Measurements from ENCODE around the gene KRT12. TPM values are rescaled to one million over a fixed set of nuclear protein-coding genes. Genes with fewer than 3 reads are reported as not detected.
A peak's percentile ranks its signal among the peaks of the same experiment; 100 is the strongest.

The KRT12 gene
- total and polyA plus RNA-seq, 2 donors from 2014 or later, result not detected

DNA sequence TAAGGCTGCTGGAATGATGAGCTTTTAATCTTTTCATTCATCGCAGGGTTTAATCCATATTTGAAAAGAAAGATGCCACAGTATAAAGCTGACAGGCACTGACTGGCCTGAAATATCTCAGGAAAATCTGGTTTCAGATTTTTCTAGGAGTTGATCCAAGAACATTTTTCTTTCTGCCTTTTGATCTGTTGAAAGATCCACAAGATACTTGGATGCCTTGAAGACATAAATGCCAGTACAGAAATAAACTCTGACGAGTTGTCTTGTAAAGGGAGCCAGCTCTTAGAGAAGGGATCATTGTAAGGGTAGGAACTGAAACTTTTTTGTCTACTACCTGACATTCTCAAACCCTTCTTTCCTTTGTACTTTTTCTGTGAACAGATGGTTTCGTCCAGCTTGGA is 43.4 kb upstream of the KRT12 start:
- TF ChIP-seq, protein P1, sequence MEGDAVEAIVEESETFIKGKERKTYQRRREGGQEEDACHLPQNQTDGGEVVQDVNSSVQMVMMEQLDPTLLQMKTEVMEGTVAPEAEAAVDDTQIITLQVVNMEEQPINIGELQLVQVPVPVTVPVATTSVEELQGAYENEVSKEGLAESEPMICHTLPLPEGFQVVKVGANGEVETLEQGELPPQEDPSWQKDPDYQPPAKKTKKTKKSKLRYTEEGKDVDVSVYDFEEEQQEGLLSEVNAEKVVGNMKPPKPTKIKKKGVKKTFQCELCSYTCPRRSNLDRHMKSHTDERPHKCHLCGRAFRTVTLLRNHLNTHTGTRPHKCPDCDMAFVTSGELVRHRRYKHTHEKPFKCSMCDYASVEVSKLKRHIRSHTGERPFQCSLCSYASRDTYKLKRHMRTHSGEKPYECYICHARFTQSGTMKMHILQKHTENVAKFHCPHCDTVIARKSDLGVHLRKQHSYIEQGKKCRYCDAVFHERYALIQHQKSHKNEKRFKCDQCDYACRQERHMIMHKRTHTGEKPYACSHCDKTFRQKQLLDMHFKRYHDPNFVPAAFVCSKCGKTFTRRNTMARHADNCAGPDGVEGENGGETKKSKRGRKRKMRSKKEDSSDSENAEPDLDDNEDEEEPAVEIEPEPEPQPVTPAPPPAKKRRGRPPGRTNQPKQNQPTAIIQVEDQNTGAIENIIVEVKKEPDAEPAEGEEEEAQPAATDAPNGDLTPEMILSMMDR (IDR thresholded peaks at IDR 0.05; ENCODE audit: borderline replicate concordance, extremely low read depth, insufficient read depth), result no peak
- H3K36me3 ChIP-seq (ENCODE audit: control insufficient read depth in 2 of 3, insufficient read depth in 3 of 3, low read length in 3 of 3), result no peaks in the 10 kb centered on the region
- no peaks in the 10 kb centered on the region for H3K27me3 ChIP-seq (ENCODE audit: control insufficient read depth, insufficient read depth, low read length)
- H3K9me3 ChIP-seq (ENCODE audit: control insufficient read depth in 2 of 3, insufficient read depth in 1 of 3, low read length in 3 of 3), result no peaks in the 10 kb centered on the region
- DNase-seq, result no peak
- H3K27ac ChIP-seq (ENCODE audit: low read depth in 2 of 2, low read length in 2 of 2), result no peak overlapping the region
- no peaks in the 10 kb centered on the region for H3K4me1 ChIP-seq (ENCODE audit: control insufficient read depth in 2 of 3, insufficient read depth in 2 of 3, low read depth in 1 of 3, low read length in 3 of 3)
- no peak overlapping the region for H3K4me3 ChIP-seq (ENCODE audit: low read length in 3 of 3)
- no peak overlapping the region for H3K9ac ChIP-seq (ENCODE audit: low read length in 3 of 3)
- FAIRE-seq, result no peak
- intact Hi-C loops (cut with DNase I), result loop anchor here (10.0 kb wide), 1 partner anchor 414 kb away; no protein-coding TSS in a partner anchor

DNA sequence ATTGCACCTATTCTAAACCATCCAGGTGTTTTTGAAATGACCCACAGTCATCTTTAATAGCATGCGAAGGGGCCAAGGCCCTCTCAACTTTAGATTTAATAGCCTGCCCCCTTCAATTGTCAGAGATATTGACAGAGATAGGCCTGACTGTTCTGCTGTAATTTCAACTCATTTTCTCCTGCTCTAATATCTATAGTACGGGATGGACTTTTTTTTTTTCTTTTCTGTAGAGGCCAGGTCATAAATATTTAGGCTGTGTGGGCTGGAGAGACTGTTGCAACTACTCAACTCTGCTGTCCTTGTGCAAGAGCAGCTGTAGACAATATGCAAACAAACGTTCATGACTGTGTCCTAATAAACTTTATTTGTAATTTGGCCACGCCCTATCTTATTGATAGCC is 42.7 kb upstream of the KRT12 start:
- Histone ChIP-seq H3K4me1 (ENCODE audit: control insufficient read depth in 2 of 3, insufficient read depth in 2 of 3, low read depth in 1 of 3, low read length in 3 of 3) (no peaks in the 10 kb centered on the region), H3K9me3 (ENCODE audit: control insufficient read depth in 2 of 3, insufficient read depth in 1 of 3, low read length in 3 of 3) (no peaks in the 10 kb centered on the region), H3K9ac (ENCODE audit: low read length in 3 of 3) (no peak overlapping the region), H3K27me3 (ENCODE audit: control insufficient read depth, insufficient read depth, low read length) (no peaks in the 10 kb centered on the region), H3K36me3 (ENCODE audit: control insufficient read depth in 2 of 3, insufficient read depth in 3 of 3, low read length in 3 of 3) (no peaks in the 10 kb centered on the region), H3K27ac (ENCODE audit: low read depth in 2 of 2, low read length in 2 of 2) (no peak overlapping the region), H3K4me3 (ENCODE audit: low read length in 3 of 3) (no peak overlapping the region)
- FAIRE-seq (no peak), DNase-seq (no peak)
- TF ChIP-seq, protein P1 (IDR thresholded peaks at IDR 0.05; ENCODE audit: borderline replicate concordance, extremely low read depth, insufficient read depth), result no peak
- intact Hi-C loops (cut with DNase I), result loop anchor here (10.0 kb wide), 2 partner anchors 415 to 735 kb away; no protein-coding TSS in a partner anchor

DNA sequence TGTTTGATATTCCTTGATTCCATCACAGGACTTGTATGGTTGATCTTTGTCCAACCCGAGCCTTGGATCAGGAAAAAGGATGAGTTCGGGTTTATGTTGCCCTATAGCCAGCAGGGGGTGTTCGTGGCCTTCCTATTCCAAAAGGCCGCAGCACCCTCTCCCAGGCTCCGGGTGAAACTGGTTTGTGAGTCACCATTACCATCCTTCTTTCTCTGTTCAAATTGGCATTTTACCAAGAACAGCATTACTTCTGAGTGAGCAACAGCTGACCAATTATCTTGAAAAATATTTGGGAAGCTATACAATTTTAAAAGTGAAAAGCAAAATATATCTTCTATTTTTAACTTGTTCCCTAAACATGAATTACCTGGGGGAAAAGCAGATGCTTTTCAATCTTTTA is 42.3 kb upstream of the KRT12 start:
- no peak overlapping the region for H3K27ac ChIP-seq (ENCODE audit: low read depth in 2 of 2, low read length in 2 of 2)
- no peak overlapping the region for H3K9ac ChIP-seq (ENCODE audit: low read length in 3 of 3)
- H3K36me3 ChIP-seq (ENCODE audit: control insufficient read depth in 2 of 3, insufficient read depth in 3 of 3, low read length in 3 of 3), result no peaks in the 10 kb centered on the region
- H3K4me3 ChIP-seq (ENCODE audit: low read length in 3 of 3), result no peak overlapping the region
- no peaks in the 10 kb centered on the region for H3K4me1 ChIP-seq (ENCODE audit: control insufficient read depth in 2 of 3, insufficient read depth in 2 of 3, low read depth in 1 of 3, low read length in 3 of 3)
- intact Hi-C loops (cut with DNase I), result loop anchor here (10.0 kb wide), 1 partner anchor 735 kb away; no protein-coding TSS in a partner anchor
- no peaks in the 10 kb centered on the region for H3K9me3 ChIP-seq (ENCODE audit: control insufficient read depth in 2 of 3, insufficient read depth in 1 of 3, low read length in 3 of 3)
- no peaks in the 10 kb centered on the region for H3K27me3 ChIP-seq (ENCODE audit: control insufficient read depth, insufficient read depth, low read length)
- FAIRE-seq (peak; percentile 82), DNase-seq (peak; percentile 69 to 93 (median 80))
- TF ChIP-seq, protein P1 (IDR thresholded peaks at IDR 0.05; ENCODE audit: borderline replicate concordance, extremely low read depth, insufficient read depth), result peak; percentile 62

DNA sequence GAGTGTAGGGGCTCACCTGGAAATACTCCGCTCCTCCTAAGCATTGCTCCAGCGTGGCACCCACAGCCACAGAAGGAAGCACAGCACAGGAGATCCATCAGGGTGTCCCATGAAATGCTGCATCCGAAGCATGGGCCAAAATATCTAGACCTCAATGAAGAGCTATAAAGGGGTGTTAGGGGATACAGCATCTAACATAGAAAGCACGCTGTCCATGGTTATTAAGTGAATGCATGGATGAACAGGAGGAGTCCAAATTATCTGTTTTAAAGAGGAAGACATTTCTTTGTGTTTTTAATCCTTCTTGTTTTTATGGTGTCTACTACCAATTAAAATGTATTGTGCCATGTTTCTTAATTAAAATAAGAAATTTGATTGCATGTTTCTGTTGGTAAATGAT is 39.6 kb upstream of the KRT12 start:
- Histone ChIP-seq H3K27me3 (ENCODE audit: control insufficient read depth, insufficient read depth, low read length) (no peaks in the 10 kb centered on the region), H3K36me3 (ENCODE audit: control insufficient read depth in 2 of 3, insufficient read depth in 3 of 3, low read length in 3 of 3) (no peaks in the 10 kb centered on the region), H3K27ac (ENCODE audit: low read depth in 2 of 2, low read length in 2 of 2) (no peak overlapping the region), H3K4me3 (ENCODE audit: low read length in 3 of 3) (no peak overlapping the region), H3K4me1 (ENCODE audit: control insufficient read depth in 2 of 3, insufficient read depth in 2 of 3, low read depth in 1 of 3, low read length in 3 of 3) (no peaks in the 10 kb centered on the region), H3K9me3 (ENCODE audit: control insufficient read depth in 2 of 3, insufficient read depth in 1 of 3, low read length in 3 of 3) (no peaks in the 10 kb centered on the region), H3K9ac (ENCODE audit: low read length in 3 of 3) (no peak overlapping the region)
- TF ChIP-seq, protein P1 (IDR thresholded peaks at IDR 0.05; ENCODE audit: borderline replicate concordance, extremely low read depth, insufficient read depth), result no peak
- intact Hi-C loops (cut with DNase I), result loop anchor here (10.0 kb wide), 1 partner anchor 738 kb away; no protein-coding TSS in a partner anchor
- FAIRE-seq (no peak), DNase-seq (no peak)
